H9 (cell line): ENCODE data around the gene LRRK1. TPM values are rescaled to one million over a fixed set of nuclear protein-coding genes. Genes with fewer than 3 reads are reported as not detected.

Experiments used
- DNase-seq: peaks from one replicate; pipeline ENCODE4 v3.0.0-alpha.2; 2017
- H2AFZ ChIP-seq: one replicate; pipeline ENCODE4 v1.6.1; 2013; ENCODE audit warnings: mild to moderate bottlenecking, low read length, control low read depth, moderate library complexity
- H2AK5ac ChIP-seq: 2 replicates; pipeline ENCODE4 v1.6.1; 2013; ENCODE audit warnings: low read length, control low read depth, mixed read lengths; ENCODE audit not compliant: insufficient read length
- H2BK120ac ChIP-seq: one replicate; pipeline ENCODE4 v1.6.1; 2013; ENCODE audit warnings: low read depth, mild to moderate bottlenecking, low read length, control low read depth, inconsistent platforms; ENCODE audit not compliant: poor library complexity, severe bottlenecking
- H2BK12ac ChIP-seq: 2 replicates; pipeline ENCODE4 v1.6.1; 2013; ENCODE audit warnings: low read length, control low read depth, mixed read lengths, low read depth; ENCODE audit not compliant: insufficient read length
- H2BK15ac ChIP-seq: 2 replicates; pipeline ENCODE4 v1.6.1; 2013; ENCODE audit warnings: low read depth, low read length, control low read depth
- H2BK20ac ChIP-seq: one replicate; pipeline ENCODE4 v1.6.1; 2013; ENCODE audit warnings: low read depth, mild to moderate bottlenecking, low read length, control low read depth, inconsistent platforms; ENCODE audit not compliant: poor library complexity, severe bottlenecking
- H2BK5ac ChIP-seq: 2 replicates; pipeline ENCODE4 v1.6.1; 2013; ENCODE audit warnings: low read length, control low read depth, mixed read lengths; ENCODE audit not compliant: insufficient read length
- H3K14ac ChIP-seq: 2 replicates; pipeline ENCODE4 v1.6.1; 2013; ENCODE audit warnings: low read length, control low read depth; ENCODE audit not compliant: insufficient read depth
- H3K18ac ChIP-seq: 2 replicates; pipeline ENCODE4 v1.6.1; 2013; ENCODE audit warnings: low read depth, mild to moderate bottlenecking, mixed read lengths, low read length, control low read depth; ENCODE audit not compliant: insufficient read length
- H3K23ac ChIP-seq: 2 replicates; pipeline ENCODE4 v1.6.1; 2013; ENCODE audit warnings: low read length, control low read depth, mixed read lengths, low read depth; ENCODE audit not compliant: insufficient read length
- H3K23me2 ChIP-seq: 2 replicates; pipeline ENCODE4 v1.6.1; 2013; ENCODE audit warnings: low read depth, mild to moderate bottlenecking, mixed read lengths, low read length, control low read depth; ENCODE audit not compliant: insufficient read length, poor library complexity, severe bottlenecking
- H3K27ac ChIP-seq: 2 replicates; pipeline ENCODE4 v1.5.1; 2013; ENCODE audit warnings: low read length, control low read depth, mixed read lengths, low read depth; ENCODE audit not compliant: insufficient read length
- H3K27me3 ChIP-seq: 2 replicates; pipeline ENCODE4 v1.6.1; 2013; ENCODE audit warnings: low read length, control low read depth, inconsistent platforms; ENCODE audit not compliant: insufficient read depth
- H3K4ac ChIP-seq: 2 replicates; pipeline ENCODE4 v1.6.1; 2013; ENCODE audit warnings: low read depth, mild to moderate bottlenecking, control low read depth, inconsistent platforms, low read length, moderate library complexity
- H3K4me1 ChIP-seq: 2 replicates; pipeline ENCODE4 v1.6.1; 2013; ENCODE audit warnings: low read length, control low read depth, inconsistent platforms; ENCODE audit not compliant: insufficient read depth
- H3K4me2 ChIP-seq: 2 replicates; pipeline ENCODE4 v1.6.1; 2013; ENCODE audit warnings: low read length, control low read depth, mixed read lengths; ENCODE audit not compliant: insufficient read length, insufficient read depth
- H3K56ac ChIP-seq: 2 replicates; pipeline ENCODE4 v1.6.1; 2013; ENCODE audit warnings: low read depth, mild to moderate bottlenecking, mixed read lengths, low read length, control low read depth; ENCODE audit not compliant: insufficient read length
- H3K79me1 ChIP-seq: 2 replicates; pipeline ENCODE4 v1.6.1; 2013; ENCODE audit warnings: low read depth, mild to moderate bottlenecking, moderate library complexity, low read length, control low read depth, inconsistent platforms; ENCODE audit not compliant: insufficient read depth, poor library complexity, severe bottlenecking
- H3K79me2 ChIP-seq: 2 replicates; pipeline ENCODE4 v1.6.1; 2013; ENCODE audit warnings: low read length, control low read depth, inconsistent platforms; ENCODE audit not compliant: insufficient read depth
- H3K9ac ChIP-seq: 2 replicates; pipeline ENCODE4 v1.6.1; 2013; ENCODE audit warnings: low read length, control low read depth, mixed read lengths; ENCODE audit not compliant: insufficient read length; ENCODE audit errors: extremely low read depth
- H3K9me3 ChIP-seq: one replicate; pipeline ENCODE4 v1.6.1; 2013; ENCODE audit warnings: low read depth, low read length, inconsistent platforms; ENCODE audit not compliant: control insufficient read depth
- H3T11ph ChIP-seq: one replicate; pipeline ENCODE4 v1.6.1; 2013; ENCODE audit warnings: mild to moderate bottlenecking, low read length, control low read depth, inconsistent platforms
- H4K20me1 ChIP-seq: one replicate; pipeline ENCODE4 v1.6.1; 2013; ENCODE audit not compliant: control insufficient read depth, insufficient read length, insufficient read depth
- H4K5ac ChIP-seq: 2 replicates; pipeline ENCODE4 v1.6.1; 2013; ENCODE audit warnings: low read depth, mild to moderate bottlenecking, mixed read lengths, low read length, control low read depth; ENCODE audit not compliant: insufficient read length
- H4K8ac ChIP-seq: replicated peaks from 2 replicates; pipeline ENCODE4 v1.6.1; 2013; ENCODE audit warnings: low read length, control low read depth, mixed read lengths, low read depth; ENCODE audit not compliant: insufficient read length
- H4K91ac ChIP-seq: 2 replicates; pipeline ENCODE4 v1.6.1; 2013; ENCODE audit warnings: low read depth, mild to moderate bottlenecking, moderate library complexity, mixed read lengths, low read length, control low read depth; ENCODE audit not compliant: insufficient read length
- H3K27ac Mint-ChIP-seq, 3 experiments: 2 replicates in 2 of 3; 3 replicates in 1 of 3; pipeline ENCODE4 v1.8.0; 2020 to 2021; ENCODE audit warnings: mixed read lengths in 3 of 3, mild to moderate bottlenecking in 1 of 3, moderate library complexity in 1 of 3
- H3K27me3 Mint-ChIP-seq: 2 replicates; pipeline ENCODE4 v1.8.0; 2021; ENCODE audit warnings: low read depth, mild to moderate bottlenecking, moderate library complexity, mixed read lengths
- H3K36me3 Mint-ChIP-seq, 3 experiments: 2 replicates in 2 of 3; 3 replicates in 1 of 3; pipeline ENCODE4 v1.8.0; 2020 to 2021; ENCODE audit warnings: low read depth in 3 of 3, mixed read lengths in 3 of 3; ENCODE audit not compliant: insufficient read depth in 1 of 3
- H3K4me1 Mint-ChIP-seq, 2 experiments: 2 replicates each; pipeline ENCODE4 v1.8.0; 2020; ENCODE audit warnings: mixed read lengths in 2 of 2
- H3K4me3 Mint-ChIP-seq, 2 experiments: 2 replicates in 1 of 2; 3 replicates in 1 of 2; pipeline ENCODE4 v1.8.0; 2020 to 2021; ENCODE audit warnings: mild to moderate bottlenecking in 2 of 2, mixed read lengths in 2 of 2, moderate library complexity in 1 of 2
- H3K9me3 Mint-ChIP-seq, 2 experiments: 2 replicates in 1 of 2; 3 replicates in 1 of 2; pipeline ENCODE4 v1.8.0; 2020; ENCODE audit warnings: mild to moderate bottlenecking in 2 of 2, mixed read lengths in 2 of 2, moderate library complexity in 1 of 2
- CTCF ChIP-seq: fragments of 200-600 bp; sonication (generic); conservative IDR thresholded peaks from 3 replicates; pipeline ENCODE4 v1.8.0; 2021; ENCODE audit warnings: antibody characterized with exemption, mild to moderate bottlenecking
- WGBS: extraction: QIAGEN DNeasy Blood & Tissue Kit; methylation state at CpG from one replicate; pipeline ENCODE4 v1.1.7; 2013; ENCODE audit warnings: missing lambda C conversion rate, low lambda C conversion rate, mixed read lengths; ENCODE audit not compliant: insufficient read length; ENCODE audit errors: extremely low coverage; 5-methylcytosine and 5-hydroxymethylcytosine counted together
- total RNA-seq: library from RNA; stranded (reverse); gene quantifications from 2 replicates; pipeline ENCODE4 v1.2.1, GENCODE V29; 2021

LRRK1 gene
- total RNA-seq, 1 experiment from 2014 or later = 4.0 TPM

DNA sequence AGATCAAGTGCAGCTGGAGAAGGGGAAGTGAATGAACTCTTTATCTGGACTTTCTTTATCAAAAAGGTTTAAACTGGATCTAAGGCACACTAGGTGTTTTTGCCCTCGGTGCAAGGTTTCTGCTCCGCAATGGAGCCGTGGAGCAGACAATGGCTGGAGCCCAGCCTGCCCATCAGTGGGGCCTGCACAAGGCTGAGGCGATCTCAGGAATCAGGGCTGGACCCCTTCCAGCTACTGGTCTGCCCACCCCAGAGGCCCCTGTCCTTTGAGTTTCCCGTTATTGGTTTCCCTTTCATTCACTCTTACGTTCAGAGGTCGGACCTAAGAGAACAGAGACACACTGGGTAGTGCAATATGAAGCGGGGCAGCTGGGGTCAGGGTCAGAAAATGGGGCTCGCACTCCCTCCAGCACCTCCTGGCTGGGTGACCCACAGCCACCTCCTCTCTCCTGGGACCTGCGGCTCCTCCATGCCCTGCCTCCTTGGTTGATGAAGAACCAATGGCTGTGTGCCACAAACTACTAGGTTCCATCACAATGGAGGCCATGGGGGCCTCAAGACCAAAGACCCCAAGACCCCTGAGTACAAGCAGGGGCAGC is 168.1 kb downstream of the LRRK1 start:
- no peak overlapping the region for H2BK5ac ChIP-seq
- H3T11ph ChIP-seq = no peak overlapping the region
- H2AK5ac ChIP-seq = no peak overlapping the region
- H3K9ac ChIP-seq = no peak overlapping the region
- no peaks in the 10 kb centered on the region for H3K27me3 ChIP-seq
- no peak overlapping the region for H4K5ac ChIP-seq
- no peak overlapping the region for H3K4ac ChIP-seq
- H2BK15ac ChIP-seq = no peak overlapping the region
- no peaks in the 10 kb centered on the region for H3K23me2 ChIP-seq
- H2BK12ac ChIP-seq = no peak overlapping the region
- no peak overlapping the region for H3K4me2 ChIP-seq
- H3K4me1 ChIP-seq = no peaks in the 10 kb centered on the region; the same call in 1 of the 2 replicates
- H3K23ac ChIP-seq = no peak overlapping the region
- H4K91ac ChIP-seq = no peak overlapping the region
- peaks cover 12% of the 10 kb centered on the region in 2 experiments for H3K4me1 Mint-ChIP-seq
- TF ChIP-seq CTCF = no peak
- WGBS = no CpG with 5 or more reads among the region's 10 CpGs
- H3K9me3 ChIP-seq = no peaks in the 10 kb centered on the region
- no peak overlapping the region for H4K8ac ChIP-seq
- no peak overlapping the region for H2BK120ac ChIP-seq
- no peak for DNase-seq
- no peak overlapping the region for H3K27ac Mint-ChIP-seq
- no peak overlapping the region for H2AFZ ChIP-seq
- H3K79me2 ChIP-seq = no peaks in the 10 kb centered on the region
- no peaks in the 10 kb centered on the region; a peak in 2 of 7 replicates for H3K36me3 Mint-ChIP-seq
- no peak overlapping the region for H3K56ac ChIP-seq
- H2BK20ac ChIP-seq = no peak overlapping the region
- H3K14ac ChIP-seq = no peak overlapping the region
- no peaks in the 10 kb centered on the region for H4K20me1 ChIP-seq
- peaks cover 5% of the 10 kb centered on the region for H3K27me3 Mint-ChIP-seq
- no peak overlapping the region for H3K4me3 Mint-ChIP-seq
- H3K27ac ChIP-seq = no peak overlapping the region
- no peaks in the 10 kb centered on the region for H3K79me1 ChIP-seq
- no peaks in the 10 kb centered on the region; a peak in 1 of 5 replicates for H3K9me3 Mint-ChIP-seq
- no peak overlapping the region for H3K18ac ChIP-seq
